T-helper 2 cell treated with Interferon-gamma antibody and Interleukin-4, amounts not matched to agents 100 ng/mL and 5 ng/mL, for 36 hours (primary cell): ENCODE measurements around the gene CPEB1. TPM values are rescaled to one million over a fixed set of nuclear protein-coding genes. Genes with fewer than 3 reads are reported as not detected.
"Not testable (repeated sequence)": the region's sequence is repeated elsewhere in the genome, so short reads cannot be mapped to it uniquely, and the experiment has no call there.

Experiments used
- intact Hi-C: fragments of 100-400 bp; cut with micrococcal nuclease; formaldehyde crosslinking; loops from one replicate; pipeline ENCODE4 v1.15.1; 2023
- total RNA-seq: library from RNA; stranded (reverse); gene quantifications from 2 replicates; pipeline ENCODE4 v1.2.3, GENCODE V29; 2022

CPEB1 gene
- total RNA-seq, 1 donor from 2014 or later = not detected

DNA sequence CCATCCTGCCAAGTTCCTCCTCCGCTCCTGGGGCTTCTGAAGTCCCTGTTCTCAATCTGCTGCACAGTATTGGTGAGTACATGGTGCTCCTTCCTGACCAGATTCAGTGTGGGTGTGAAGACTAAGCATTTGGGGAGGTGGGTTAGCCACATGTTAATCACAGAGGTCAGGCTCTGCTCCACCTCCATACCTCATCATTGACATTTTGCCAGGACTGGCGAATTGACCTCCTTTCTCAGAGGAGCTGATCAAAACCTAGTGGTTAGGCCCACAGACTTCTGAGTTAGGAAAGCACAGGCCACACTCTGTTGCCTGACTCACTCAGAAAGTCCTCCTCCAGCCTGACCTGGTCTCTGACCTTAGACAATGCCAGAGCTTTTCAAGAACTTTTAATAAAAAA is 98.5 kb downstream of the CPEB1 start:
- intact Hi-C loops = loop anchor here (10.0 kb wide), 1 partner anchor 516 kb away; the partner anchor contains the start of gene BTBD1

DNA sequence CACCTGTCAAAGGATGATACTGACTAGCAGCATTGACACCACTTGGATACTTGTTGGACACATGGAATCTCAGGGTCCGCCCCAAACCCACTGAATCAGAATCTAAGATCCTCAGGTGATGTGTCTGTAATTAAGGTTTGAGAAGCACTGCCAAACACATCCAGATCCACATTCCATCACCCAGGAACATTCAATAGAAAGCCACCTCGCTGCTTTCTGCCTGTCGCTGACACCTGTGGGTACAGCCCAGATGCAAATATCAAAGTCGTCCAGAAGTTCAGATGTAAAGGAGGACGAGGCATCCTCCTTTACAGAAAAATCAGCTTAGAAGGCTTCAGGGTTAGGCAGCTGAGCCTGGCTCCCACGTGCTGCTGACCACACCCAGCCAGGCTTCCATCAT is 101.7 kb downstream of the CPEB1 start:
- intact Hi-C loops = loop anchor here (10.0 kb wide), 1 partner anchor 519 kb away; the partner anchor contains the start of gene BTBD1

- intact Hi-C loops = loop anchor here (10.0 kb wide), 1 partner anchor 520 kb away; the partner anchor contains the start of gene BTBD1
These were observed 102.2 kb downstream of the CPEB1 start for GRCh38 chr15:82545002-82545401.

- intact Hi-C loops = loop anchor here (10.0 kb wide), 1 partner anchor 520 kb away; the partner anchor contains the start of gene BTBD1
These were observed 102.7 kb downstream of the CPEB1 start for GRCh38 chr15:82544431-82544830.

DNA sequence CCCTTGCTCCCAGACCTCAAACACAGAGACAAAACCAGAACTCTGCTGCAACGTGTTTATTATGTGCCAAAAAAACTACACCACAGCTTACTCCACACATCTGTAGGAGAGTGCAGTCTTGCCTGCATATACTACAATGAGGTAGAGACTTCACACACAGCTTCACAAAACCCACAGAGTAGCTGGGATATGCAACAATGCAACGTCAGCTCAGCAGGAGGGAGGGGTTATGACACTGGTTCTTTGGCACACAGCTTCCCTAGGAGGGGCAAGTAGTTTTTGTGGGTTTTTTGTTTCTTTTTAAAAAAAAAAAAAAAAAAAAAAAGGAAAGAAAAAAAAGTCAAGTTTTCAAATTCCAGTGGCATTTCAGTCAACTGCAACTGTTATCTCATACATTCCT is 104.0 kb downstream of the CPEB1 start:
- intact Hi-C loops = loop anchor here (10.0 kb wide), 1 partner anchor 522 kb away; the partner anchor contains the start of gene BTBD1

DNA sequence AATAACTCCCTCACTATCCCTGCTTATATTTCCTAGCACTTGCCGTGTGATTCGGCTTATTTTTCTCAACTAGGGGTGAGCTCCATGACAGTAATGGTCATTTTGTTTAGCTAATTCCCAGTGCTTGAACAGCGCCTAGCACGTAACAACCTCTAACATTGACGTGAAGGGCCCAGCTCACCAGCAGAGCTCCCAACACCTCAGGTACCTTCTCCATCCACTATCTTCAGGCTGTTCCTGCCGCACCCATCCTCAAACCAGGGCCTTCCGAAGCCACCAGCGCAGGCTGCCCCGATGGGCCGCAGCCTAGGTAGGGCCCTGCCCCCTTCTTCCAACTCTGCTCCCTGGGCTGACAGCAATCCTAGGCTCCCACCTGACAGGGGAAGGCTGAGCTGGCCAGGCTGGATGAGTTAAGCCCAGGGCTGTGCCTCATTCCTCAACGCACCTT is 106.2 kb downstream of the CPEB1 start:
- intact Hi-C loops = loop anchor here (1.0 to 10.0 kb wide), 5 partner anchors 168 to 524 kb away; partner anchors contain the start of genes AP3B2, BTBD1, C15orf40 and WHAMM

- intact Hi-C loops = loop anchor here (1.0 to 10.0 kb wide), 5 partner anchors 169 to 524 kb away; partner anchors contain the start of genes AP3B2, BTBD1, C15orf40 and WHAMM
These were observed 106.8 kb downstream of the CPEB1 start, which contains the start of gene RPS17 for GRCh38 chr15:82540055-82540983. RPS17 (minus strand) TSS chr15:82540457; CDS start chr15:82540428, 29 bp downstream.

GRCh38 chr15:82539691-82540054 is 107.5 kb downstream of the CPEB1 start:
- intact Hi-C loops = loop anchor here (1.0 to 10.0 kb wide), 5 partner anchors 170 to 525 kb away; partner anchors contain the start of genes AP3B2, BTBD1, C15orf40 and WHAMM

DNA sequence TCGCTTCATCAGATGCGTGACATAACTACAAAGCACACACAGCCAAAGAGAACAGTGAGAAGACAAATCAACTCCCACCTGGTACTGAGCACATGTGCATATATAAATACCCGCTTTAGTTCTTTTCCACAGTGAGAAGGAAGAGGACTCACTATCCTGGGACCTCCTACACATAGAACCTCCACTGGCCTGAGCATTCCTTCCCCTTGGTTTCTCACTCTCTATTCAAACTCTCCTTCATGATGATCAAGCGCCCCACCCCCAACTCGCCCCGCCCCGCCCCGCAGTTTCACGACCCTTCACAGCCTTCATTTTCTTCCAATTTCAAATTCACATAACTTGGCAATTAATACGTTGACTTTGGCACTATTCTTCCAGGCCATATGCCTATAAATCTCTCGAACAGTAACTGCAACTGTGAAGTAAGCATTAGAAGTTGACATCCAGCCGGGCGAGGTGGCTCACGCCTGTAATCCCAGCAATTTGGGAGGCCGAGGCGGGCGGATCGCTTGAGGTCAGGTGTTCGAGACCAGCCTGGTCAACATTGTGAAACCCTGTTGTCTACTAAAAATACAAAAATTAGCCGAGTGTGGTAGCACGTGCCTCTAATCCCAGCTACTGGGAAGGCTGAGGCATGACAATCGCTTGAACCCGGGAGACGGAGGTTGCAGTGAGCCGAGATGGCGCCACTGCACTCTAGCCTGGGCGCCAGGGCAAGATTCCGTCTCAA is 108.0 kb downstream of the CPEB1 start:
- intact Hi-C loops = no loop called here

DNA sequence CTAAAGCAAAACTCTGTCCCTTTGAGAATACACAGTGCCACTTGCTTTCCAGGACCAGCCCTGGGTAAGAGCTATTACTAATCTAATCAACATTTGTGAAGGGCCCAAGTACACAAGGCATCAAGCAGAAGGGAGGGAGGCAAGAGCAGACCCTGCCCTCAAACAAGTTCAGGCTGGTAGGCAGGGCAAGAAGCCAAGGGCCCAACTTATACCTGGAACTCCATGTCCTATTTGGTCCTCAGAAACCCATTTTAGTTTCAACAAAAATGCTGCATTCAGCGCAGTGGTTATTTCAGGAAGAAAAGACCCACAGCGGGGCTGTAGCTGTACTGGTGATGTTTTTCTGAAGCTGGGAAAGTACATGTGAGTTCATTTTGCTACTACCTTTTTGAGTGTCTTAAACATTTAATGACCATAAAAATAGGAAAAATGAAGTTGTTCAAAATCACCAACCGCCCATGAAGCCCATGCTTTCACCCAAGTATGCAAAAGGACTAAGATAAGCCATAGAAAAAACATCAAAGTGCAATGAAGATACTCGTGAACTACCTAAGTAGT is 109.7 kb downstream of the CPEB1 start:
- intact Hi-C loops = no loop called here

DNA sequence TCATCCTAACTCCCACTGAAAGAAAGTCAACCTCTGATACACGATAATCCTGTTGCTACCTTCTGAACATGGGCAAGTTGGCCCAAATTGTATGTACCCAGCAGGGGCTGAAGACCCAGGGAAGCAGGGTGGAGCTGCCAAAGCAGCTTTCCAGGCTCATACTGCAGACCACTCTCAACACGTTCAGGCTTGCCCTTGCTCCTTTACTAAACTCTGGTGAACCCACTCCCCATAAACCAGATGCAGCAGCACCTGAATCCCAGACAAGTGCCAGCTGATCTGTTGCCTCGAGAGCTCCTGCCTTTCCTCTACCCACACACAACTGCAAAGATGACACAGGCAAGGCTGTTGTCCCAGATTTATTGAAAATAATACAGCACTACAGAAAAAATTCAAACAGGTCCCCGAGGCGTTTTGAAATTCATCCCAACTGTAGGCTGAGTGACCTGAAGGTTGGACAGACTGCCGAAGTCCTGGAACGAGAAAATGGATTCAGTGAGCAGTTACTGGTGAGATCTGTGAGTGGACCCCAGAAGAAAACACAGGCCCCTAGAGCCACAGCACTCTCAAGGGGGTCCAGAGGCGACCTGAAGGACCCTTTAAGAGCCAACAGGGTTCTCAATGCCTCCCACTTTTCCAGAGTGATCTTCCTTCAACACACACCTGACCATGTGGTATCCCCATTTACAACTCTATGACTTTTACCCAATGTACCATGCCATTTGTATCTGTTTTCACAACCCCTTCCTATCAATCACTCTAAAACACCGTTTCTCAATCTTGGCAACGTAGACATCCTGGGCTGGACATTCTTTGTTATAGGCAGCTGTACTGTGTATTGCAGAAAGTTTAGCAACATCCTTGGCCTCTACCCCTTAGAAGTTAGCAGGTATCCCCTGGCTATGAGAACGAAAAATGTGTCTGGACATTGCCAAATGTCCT is 110.5 kb downstream of the CPEB1 start:
- intact Hi-C loops = no loop called here

- intact Hi-C loops = no loop called here
These were observed 111.4 kb downstream of the CPEB1 start for GRCh38 chr15:82535566-82536408.

- intact Hi-C loops = not testable (repeated sequence)
These were observed 112.0 kb downstream of the CPEB1 start for GRCh38 chr15:82535151-82535550.

DNA sequence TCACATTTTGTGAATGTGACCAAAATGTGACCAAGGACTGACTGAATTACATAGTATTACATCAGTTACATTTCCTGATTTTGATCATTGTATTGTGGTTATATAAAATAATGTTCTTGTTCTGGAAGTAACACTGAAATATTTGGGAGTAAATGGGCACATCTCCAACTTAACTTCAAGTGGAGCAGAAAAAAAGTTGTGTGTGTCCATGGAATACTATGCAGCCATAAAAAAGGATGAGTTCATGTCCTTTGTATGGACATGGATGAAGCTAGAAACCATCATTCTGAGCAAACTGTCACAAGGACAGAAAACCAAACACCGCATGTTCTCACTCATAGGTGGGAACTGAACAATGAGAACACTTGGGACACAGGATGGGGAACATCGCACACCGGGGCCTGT is 112.7 kb downstream of the CPEB1 start:
- intact Hi-C loops = not testable (repeated sequence)

DNA sequence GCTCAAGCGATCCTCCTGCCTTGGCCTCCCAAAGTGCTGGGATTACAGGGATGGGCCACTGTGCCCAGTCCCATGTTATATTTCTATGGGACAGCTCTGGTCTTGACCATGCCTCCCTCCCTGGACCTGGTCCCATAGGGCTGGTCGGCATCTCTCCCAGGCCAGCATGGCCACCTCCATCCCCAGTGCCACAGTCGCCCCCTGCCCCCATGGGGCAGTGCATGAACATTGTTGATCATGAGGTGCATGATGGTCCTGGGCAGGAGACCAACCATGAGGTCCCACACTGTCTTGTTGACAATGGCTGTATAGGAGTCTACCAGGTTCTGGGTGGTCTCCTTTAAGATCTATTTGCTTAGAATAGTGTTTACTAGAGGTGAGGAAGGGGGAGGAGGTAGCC is 113.4 kb downstream of the CPEB1 start:
- intact Hi-C loops = no loop called here

GRCh38 chr15:82532991-82533481 is 114.1 kb downstream of the CPEB1 start:
- intact Hi-C loops = no loop called here

DNA sequence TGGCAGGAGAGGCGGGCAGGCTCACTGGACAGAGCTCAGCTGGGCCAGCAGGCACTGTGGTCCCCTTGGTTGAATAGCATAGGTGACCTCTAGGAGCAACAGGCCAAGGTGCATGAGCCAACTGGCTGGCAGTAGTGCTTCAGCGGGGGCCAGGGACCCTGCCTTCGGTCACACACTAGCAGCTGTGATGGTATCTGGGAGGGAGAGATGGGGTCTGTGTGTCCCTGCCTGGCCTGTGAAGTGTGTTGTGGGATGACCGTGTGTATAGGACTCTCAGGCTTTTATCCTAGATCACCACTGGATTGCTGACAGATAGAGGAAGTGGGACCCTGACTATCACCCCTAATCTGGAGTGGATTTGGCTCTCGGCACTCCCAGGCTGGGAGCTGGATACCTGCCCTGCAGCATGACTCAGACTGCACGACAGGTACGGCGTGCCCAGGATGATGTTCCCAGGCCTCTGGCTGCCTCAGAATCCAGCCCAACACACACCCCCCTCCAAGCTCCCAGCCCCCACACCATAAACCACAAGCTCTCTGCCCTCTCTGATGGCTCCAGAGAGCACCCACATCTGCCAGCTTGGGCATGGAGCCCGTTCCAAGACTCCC is 114.7 kb downstream of the CPEB1 start:
- intact Hi-C loops = no loop called here
